SK-N-SH (cell line): ENCODE data around the gene JAKMIP1.

Experiments
- CTCF ChIP-seq: fragments of 200-600 bp; sonication (generic); IDR thresholded peaks from 2 replicates; pipeline ENCODE4 v1.6.1; 2017; ENCODE audit warnings: antibody characterized with exemption, mild to moderate bottlenecking, moderate library complexity
- EP300 ChIP-seq, 2 experiments: IDR thresholded peaks; 2 replicates each; pipeline versions ENCODE4 v1.4.0 to v1.6.1; 2012; ENCODE audit warnings: borderline replicate concordance in 1 of 2, low read depth in 1 of 2, low read length in 1 of 2
- EZH2phosphoT487 ChIP-seq: fragments of 200-600 bp; sonication (generic); IDR thresholded peaks from 2 replicates; pipeline ENCODE4 v1.6.1; 2017; ENCODE audit warnings: low read depth, mixed run types, mild to moderate bottlenecking, antibody characterized with exemption, moderate library complexity, borderline replicate concordance
- JUND ChIP-seq: IDR thresholded peaks from 2 replicates; pipeline ENCODE4 v1.4.0; 2012
- POLR2AphosphoS5 ChIP-seq: IDR thresholded peaks from 2 replicates; pipeline ENCODE4 v1.6.1; 2012; ENCODE audit warnings: low read depth, low read length
- RAD21 ChIP-seq: IDR thresholded peaks from 2 replicates; pipeline ENCODE4 v1.6.1; 2012; ENCODE audit warnings: mild to moderate bottlenecking, low read length
- REST ChIP-seq: IDR thresholded peaks from 2 replicates; pipeline ENCODE4 v1.6.1; 2012; ENCODE audit warnings: mild to moderate bottlenecking, low read depth, low read length, moderate library complexity
- SIN3A ChIP-seq: IDR thresholded peaks from 2 replicates; pipeline ENCODE4 v1.6.1; 2012; ENCODE audit warnings: low read depth, mild to moderate bottlenecking, low read length, moderate library complexity, borderline replicate concordance

- TF ChIP-seq JUND: no peak
- TF ChIP-seq CTCF: no peak
- no peak for TF ChIP-seq EZH2phosphoT487
- TF ChIP-seq REST: no peak
- no peak for TF ChIP-seq SIN3A
- TF ChIP-seq RAD21: no peak
- TF ChIP-seq EP300 (IDR thresholded peaks at IDR 0.05; ENCODE audit: borderline replicate concordance in 1 of 2, low read depth in 1 of 2, low read length in 1 of 2): no peak
- TF ChIP-seq POLR2AphosphoS5: no peak
Measured at GRCh38 chr4:6197433-6198174, 2.7 kb downstream of the JAKMIP1 start.
